Brain microvascular endothelial cell (primary cell): Measurements from ENCODE around the gene SHISA5.

Experiments
- DNase-seq: peaks from one replicate; pipeline ENCODE4 v3.0.0-alpha.2; 2020
- H3K27ac ChIP-seq: fragments of 250-450 bp; sonication (Bioruptor Pico); 2 replicates; pipeline ENCODE4 v1.5.1; 2020; ENCODE audit warnings: mild to moderate bottlenecking, moderate library complexity
- H3K27me3 ChIP-seq: fragments of 250-450 bp; sonication (Bioruptor Pico); replicated peaks from 2 replicates; pipeline ENCODE4 v1.5.1; 2020; ENCODE audit warnings: mild to moderate bottlenecking
- H3K36me3 ChIP-seq: fragments of 250-450 bp; sonication (Bioruptor Pico); replicated peaks from 2 replicates; pipeline ENCODE4 v1.5.1; 2020; ENCODE audit warnings: mild to moderate bottlenecking
- H3K4me3 ChIP-seq: 2 replicates; pipeline ENCODE4 v1.5.1; 2011; ENCODE audit warnings: low read depth, mild to moderate bottlenecking, control low read depth, low read length, moderate library complexity
- CTCF ChIP-seq: IDR thresholded peaks from 2 replicates; pipeline ENCODE4 v1.5.1; 2011; ENCODE audit warnings: low read depth, mild to moderate bottlenecking, moderate library complexity, low read length, control low read depth, inconsistent platforms; ENCODE audit errors: missing control alignments
- in situ Hi-C: cut with HindIII; loops from 2 replicates; pipeline ENCODE4 v1.10.0; 2017; ENCODE audit warnings: low sequenced_read_pairs, low pct_ligation_motif_present

The SHISA5 gene

GRCh38 chr3:48505146-48505545, 1.2 kb upstream of the SHISA5 start:
- no peaks in the 10 kb centered on the region for H3K36me3 ChIP-seq
- no peak overlapping the region for H3K27ac ChIP-seq
- no peaks in the 10 kb centered on the region for H3K27me3 ChIP-seq
- no peak overlapping the region for H3K4me3 ChIP-seq
- no peak for TF ChIP-seq CTCF
- in situ Hi-C loops, result no loop called here
- no peak for DNase-seq

- H3K36me3 ChIP-seq, result no peaks in the 10 kb centered on the region
- peak; percentile 29 for DNase-seq
- no peak overlapping the region for H3K27ac ChIP-seq
- H3K4me3 ChIP-seq, result peak overlapping the region; percentile 74
- in situ Hi-C loops, result no loop called here
- no peaks in the 10 kb centered on the region for H3K27me3 ChIP-seq
- no peak for TF ChIP-seq CTCF
These were observed 448 bp downstream of the SHISA5 start for GRCh38 chr3:48503401-48504050.

- in situ Hi-C loops, result no loop called here
- Histone ChIP-seq H3K27me3 (no peaks in the 10 kb centered on the region), H3K4me3 (peak overlapping the region; percentile 74), H3K36me3 (peaks cover 2% of the 10 kb centered on the region), H3K27ac (no peak overlapping the region)
- no peak for DNase-seq
- TF ChIP-seq CTCF, result no peak
These were observed 1.2 kb downstream of the SHISA5 start for GRCh38 chr3:48502728-48503168.

- DNase-seq, result no peak
- H3K36me3 ChIP-seq, result peaks cover 2% of the 10 kb centered on the region
- in situ Hi-C loops, result no loop called here
- no peak overlapping the region for H3K4me3 ChIP-seq
- no peak for TF ChIP-seq CTCF
- H3K27me3 ChIP-seq, result no peaks in the 10 kb centered on the region
- no peak overlapping the region for H3K27ac ChIP-seq
These were observed 1.9 kb downstream of the SHISA5 start for GRCh38 chr3:48502121-48502520.

- peaks cover 2% of the 10 kb centered on the region for H3K36me3 ChIP-seq
- TF ChIP-seq CTCF, result no peak
- no peak overlapping the region for H3K27ac ChIP-seq
- no peaks in the 10 kb centered on the region for H3K27me3 ChIP-seq
- in situ Hi-C loops, result no loop called here
- H3K4me3 ChIP-seq, result no peak overlapping the region
- no peak for DNase-seq
These were observed 2.8 kb downstream of the SHISA5 start for GRCh38 chr3:48501196-48501595.

- Histone ChIP-seq H3K27ac (no peak overlapping the region), H3K36me3 (peaks cover 2% of the 10 kb centered on the region), H3K27me3 (no peaks in the 10 kb centered on the region), H3K4me3 (no peak overlapping the region)
- no peak for DNase-seq
- in situ Hi-C loops, result no loop called here
- no peak for TF ChIP-seq CTCF
These were observed 3.3 kb downstream of the SHISA5 start for GRCh38 chr3:48500656-48501055.
